Aorta (tissue), 5 donors: ENCODE results near the gene PRKAG2. TPM values are rescaled to one million over a fixed set of nuclear protein-coding genes. Genes with fewer than 3 reads are reported as not detected.
A peak's percentile ranks its signal among the peaks of the same experiment; 100 is the strongest.

Experiments used
- ATAC-seq: fragments of 200-7000 bp; cut with Tn5 transposase; one replicate; pipeline ENCODE4 v1.9.1; 2022; ENCODE audit warnings: moderate library complexity; ENCODE audit not compliant: low FRiP score
- DNase-seq, 2 donors: peaks; one replicate each; pipeline ENCODE4 v3.0.0-alpha.2; 2020
- H3K27ac ChIP-seq, 2 donors: one replicate each; pipeline ENCODE4 v1.5.1; 2013; ENCODE audit warnings: low read length in 2 of 2, mild to moderate bottlenecking in 2 of 2, moderate library complexity in 2 of 2, control low read depth in 1 of 2, inconsistent platforms in 1 of 2, low read depth in 1 of 2
- H3K27me3 ChIP-seq, 2 donors: one replicate each; pipeline ENCODE4 v1.6.1; 2013; ENCODE audit warnings: control low read depth in 1 of 2, low read length in 1 of 2, mild to moderate bottlenecking in 1 of 2, moderate library complexity in 1 of 2; ENCODE audit not compliant: insufficient read depth in 2 of 2, control insufficient read depth in 1 of 2
- H3K36me3 ChIP-seq, 2 donors: one replicate each; pipeline ENCODE4 v1.6.1; 2013; ENCODE audit warnings: control low read depth in 1 of 2, low read length in 1 of 2, mild to moderate bottlenecking in 1 of 2; ENCODE audit not compliant: insufficient read depth in 2 of 2, control insufficient read depth in 1 of 2
- H3K4me1 ChIP-seq, 2 donors: one replicate each; pipeline ENCODE4 v1.6.1; 2013; ENCODE audit warnings: low read length in 2 of 2, control low read depth in 1 of 2, mild to moderate bottlenecking in 1 of 2, moderate library complexity in 1 of 2; ENCODE audit not compliant: insufficient read depth in 2 of 2, control insufficient read depth in 1 of 2
- H3K4me3 ChIP-seq, 2 donors: one replicate each; pipeline ENCODE4 v1.5.1; 2013; ENCODE audit warnings: low read length in 2 of 2, control low read depth in 1 of 2, mild to moderate bottlenecking in 1 of 2
- H3K9me3 ChIP-seq: one replicate; pipeline ENCODE4 v1.6.1; 2013; ENCODE audit warnings: mild to moderate bottlenecking, low read length; ENCODE audit not compliant: control insufficient read depth
- WGBS, 2 donors: extraction: QIAGEN DNeasy Blood & Tissue Kit; methylation state at CpG; one replicate each; pipeline ENCODE4 v1.1.7; 2013; 5-methylcytosine and 5-hydroxymethylcytosine counted together
- intact Hi-C, 2 donors: fragments of 100-400 bp; cut with DNase I; formaldehyde crosslinking; loops; one replicate each; pipeline versions ENCODE4 v1.14.2 to v1.15.0; 2022
- polyA plus RNA-seq, 2 donors: library from polyadenylated mRNA; stranded (reverse); fragments of 200-250 nt; gene quantifications; one replicate each; pipeline ENCODE4 v1.2.3, GENCODE V29; 2013
- total RNA-seq, 2 donors: library from RNA; stranded (reverse); fragmentation: NEBNext Ultra II Directional; extraction: Animal tissue kit (Norgen Biotek cat#: 25700); gene quantifications; one replicate each; pipeline ENCODE4 v1.2.1, GENCODE V29; 2021
- donor health status: healthy with polysubstance abuse.
- donor health status: Bipolar disorder and iron deficiency.
- donor health status: DM: no; HTN: no; CAD: no.
- donor health status: DM: no; HTN: no; CAD: no.
- donor health status: DM: yes; HTN: yes; CAD: no.

PRKAG2 gene
- total and polyA plus RNA-seq, 4 donors = 34.0 to 69.9 (median 52.6) TPM

DNA sequence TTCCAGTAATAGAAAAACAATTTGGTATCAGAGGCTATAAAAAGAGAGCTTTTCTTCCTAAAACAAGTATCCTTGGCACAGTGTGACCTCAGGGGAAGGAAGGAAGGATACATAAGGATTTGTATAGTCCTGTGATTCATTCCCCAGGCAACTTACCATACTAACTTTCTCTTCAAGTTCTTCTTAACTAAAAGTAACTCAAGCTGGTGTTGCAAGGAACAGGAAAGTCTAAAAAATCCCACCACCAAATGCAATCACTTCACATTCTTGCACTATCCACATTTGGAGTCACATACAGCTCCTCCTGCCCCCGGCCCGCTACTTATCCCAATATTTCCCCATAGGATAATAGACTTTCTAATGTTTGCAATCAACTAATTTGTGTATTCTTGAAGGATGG, 84.8 kb downstream of the PRKAG2 start:
- H3K27me3 ChIP-seq = no peaks in the 10 kb centered on the region

DNA sequence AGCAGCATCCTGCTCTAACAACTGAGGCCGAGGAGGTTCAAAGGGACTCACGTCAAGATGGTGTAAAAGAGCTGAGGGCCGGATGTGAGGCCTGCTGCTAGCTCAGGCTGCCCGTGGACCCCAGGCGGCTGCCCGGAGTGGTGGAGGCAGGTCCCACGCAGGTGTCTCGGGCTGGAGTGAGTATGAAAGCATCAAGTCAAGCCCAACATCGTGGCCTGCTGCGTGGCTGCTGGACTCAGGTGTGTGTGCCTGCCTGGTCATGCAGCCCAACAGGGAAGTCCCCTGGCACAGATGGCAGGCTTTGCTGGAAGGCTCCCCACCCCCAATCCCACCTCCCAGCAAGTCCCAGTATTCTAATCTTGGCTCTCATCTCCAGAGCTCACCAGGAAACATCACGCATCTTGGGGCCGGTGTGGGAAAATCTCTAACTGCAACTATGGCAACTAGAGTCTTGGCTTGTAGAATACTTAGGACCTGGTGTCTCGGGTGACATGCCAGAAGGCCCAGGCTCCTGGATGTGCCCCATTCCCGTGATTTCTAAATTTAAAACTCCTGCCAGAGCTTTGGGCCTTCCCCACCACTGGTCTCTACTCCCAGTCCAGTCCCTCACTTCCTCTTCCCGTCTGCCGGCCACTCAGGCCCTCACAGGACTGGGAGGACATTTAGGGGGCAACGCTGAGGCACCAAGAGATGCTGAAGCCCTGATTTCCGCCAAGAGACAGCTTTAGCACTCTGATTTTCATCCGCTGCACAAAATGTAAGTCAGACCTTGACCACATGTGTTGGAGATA, 85.9 kb downstream of the PRKAG2 start:
- no peak overlapping the region for H3K27ac ChIP-seq
- no peaks in the 10 kb centered on the region for H3K36me3 ChIP-seq
- ATAC-seq (no peak), DNase-seq (peak; percentile 46 to 57)
- intact Hi-C loops = no loop called here
- H3K27me3 ChIP-seq = no peaks in the 10 kb centered on the region
- H3K9me3 ChIP-seq = no peaks in the 10 kb centered on the region
- no peaks in the 10 kb centered on the region for H3K4me1 ChIP-seq
- H3K4me3 ChIP-seq = no peak overlapping the region
- 89 to 90% methylated on average over 19 of the region's 19 CpGs for WGBS, 2 donors

More for the DNA sequence above, 84.8 kb downstream of the PRKAG2 start:
- DNase-seq (peak in 1 of 2 donors; percentile 5), ATAC-seq (no peak)
- H3K4me3 ChIP-seq = no peak overlapping the region
- H3K9me3 ChIP-seq = no peaks in the 10 kb centered on the region
- no peaks in the 10 kb centered on the region for H3K4me1 ChIP-seq
- H3K27ac ChIP-seq = no peak overlapping the region
- no peaks in the 10 kb centered on the region for H3K36me3 ChIP-seq
- intact Hi-C loops = no loop called here
- WGBS, 2 donors = 94 to 100% methylated on average over 2 of the region's 2 CpGs

DNA sequence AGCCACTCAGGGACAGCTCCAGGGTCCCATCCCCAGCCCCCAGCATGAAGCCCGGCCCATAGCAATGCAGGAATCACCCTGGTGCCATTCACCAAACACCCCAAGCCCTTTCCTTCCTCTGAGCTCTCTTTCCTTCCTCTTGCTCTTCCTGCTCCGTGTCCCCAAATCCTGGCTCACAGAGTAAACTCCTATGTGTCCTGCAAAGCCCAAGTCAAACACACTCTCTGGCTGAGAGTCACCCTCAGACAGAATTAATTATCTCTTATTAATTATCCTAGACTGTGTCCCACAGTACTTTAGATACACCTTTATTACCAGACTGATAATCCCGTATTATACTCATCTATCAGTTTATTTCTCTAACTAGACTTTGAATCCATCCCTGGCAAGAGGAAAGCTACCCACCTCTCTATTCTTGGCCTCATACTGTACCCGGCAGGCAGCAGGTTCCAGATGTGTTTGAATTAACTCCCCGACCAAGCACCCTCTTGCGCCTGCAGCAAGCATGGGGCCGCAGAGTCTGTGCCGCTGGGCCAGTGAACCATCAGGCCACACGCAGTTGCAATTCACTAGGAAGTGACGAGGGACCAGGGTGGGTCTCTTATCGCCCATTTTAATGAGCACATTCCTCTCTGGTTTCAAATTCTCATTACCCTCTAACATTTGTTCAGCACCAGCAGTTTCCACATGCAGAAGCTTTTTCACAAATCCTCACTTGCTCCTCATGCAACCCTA, 86.7 kb downstream of the PRKAG2 start:
- peak; percentile 11 to 56 for DNase-seq
- Histone ChIP-seq H3K4me1 (no peaks in the 10 kb centered on the region), H3K9me3 (no peaks in the 10 kb centered on the region), H3K36me3 (no peaks in the 10 kb centered on the region), H3K27ac (no peak overlapping the region), H3K27me3 (no peaks in the 10 kb centered on the region), H3K4me3 (no peak overlapping the region)
- intact Hi-C loops = no loop called here
- ATAC-seq = no peak
- WGBS, 2 donors = 96% methylated on average over 11 of the region's 11 CpGs

GRCh38 chr7:151789380-151789947, 87.5 kb downstream of the PRKAG2 start:
- H3K4me1 ChIP-seq = no peaks in the 10 kb centered on the region
- intact Hi-C loops = loop anchor here (10.0 kb wide), 1 partner anchor 355 kb away; no protein-coding TSS in a partner anchor
- ATAC-seq (no peak), DNase-seq (peak; percentile 30 to 48)
- H3K9me3 ChIP-seq = no peaks in the 10 kb centered on the region
- no peaks in the 10 kb centered on the region for H3K36me3 ChIP-seq
- H3K27me3 ChIP-seq = no peaks in the 10 kb centered on the region
- H3K27ac ChIP-seq = no peak overlapping the region
- no peak overlapping the region for H3K4me3 ChIP-seq
- 96% methylated on average over 11 of the region's 11 CpGs for WGBS, 2 donors

GRCh38 chr7:151787348-151787747, 89.6 kb downstream of the PRKAG2 start:
- 96 to 98% methylated on average over 3 of the region's 3 CpGs for whole genome bisulfite sequencing, 2 donors
- Histone ChIP-seq H3K27me3 (no peaks in the 10 kb centered on the region), H3K27ac (no peak overlapping the region), H3K4me3 (no peak overlapping the region), H3K36me3 (no peaks in the 10 kb centered on the region), H3K9me3 (no peaks in the 10 kb centered on the region), H3K4me1 (no peaks in the 10 kb centered on the region)
- DNase-seq (no peak), ATAC-seq (no peak)
- intact Hi-C loops = loop anchor here (10.0 kb wide), 1 partner anchor 357 kb away; no protein-coding TSS in a partner anchor

DNA sequence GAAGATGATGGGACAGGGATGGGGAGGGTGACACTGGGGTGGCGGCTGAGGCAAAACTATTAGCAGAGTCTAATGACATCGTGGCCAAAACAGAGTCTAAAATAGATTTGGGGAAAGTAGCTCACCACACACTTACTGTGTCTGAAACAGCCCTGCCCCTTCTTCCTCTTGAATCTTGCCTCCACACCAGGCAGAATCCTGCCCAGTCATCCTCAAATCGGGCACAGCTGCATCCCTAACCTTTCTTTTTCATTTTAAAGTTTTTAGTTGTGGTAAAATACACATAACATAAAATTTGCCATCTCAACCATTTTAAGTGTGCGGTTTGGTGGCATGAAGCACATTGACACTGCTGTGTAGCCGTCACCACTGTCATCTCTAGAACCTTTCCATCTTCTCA, 90.0 kb downstream of the PRKAG2 start:
- H3K4me3 ChIP-seq = no peak overlapping the region
- DNase-seq = no peak
- ATAC-seq = no peak
- H3K9me3 ChIP-seq = no peaks in the 10 kb centered on the region
- 82 to 85% methylated on average over 5 of the region's 5 CpGs for WGBS, 2 donors
- H3K36me3 ChIP-seq = no peaks in the 10 kb centered on the region
- intact Hi-C loops = loop anchor here (10.0 kb wide), 1 partner anchor 358 kb away; no protein-coding TSS in a partner anchor
- H3K4me1 ChIP-seq = no peaks in the 10 kb centered on the region
- H3K27me3 ChIP-seq = no peaks in the 10 kb centered on the region
- H3K27ac ChIP-seq = no peak overlapping the region

DNA sequence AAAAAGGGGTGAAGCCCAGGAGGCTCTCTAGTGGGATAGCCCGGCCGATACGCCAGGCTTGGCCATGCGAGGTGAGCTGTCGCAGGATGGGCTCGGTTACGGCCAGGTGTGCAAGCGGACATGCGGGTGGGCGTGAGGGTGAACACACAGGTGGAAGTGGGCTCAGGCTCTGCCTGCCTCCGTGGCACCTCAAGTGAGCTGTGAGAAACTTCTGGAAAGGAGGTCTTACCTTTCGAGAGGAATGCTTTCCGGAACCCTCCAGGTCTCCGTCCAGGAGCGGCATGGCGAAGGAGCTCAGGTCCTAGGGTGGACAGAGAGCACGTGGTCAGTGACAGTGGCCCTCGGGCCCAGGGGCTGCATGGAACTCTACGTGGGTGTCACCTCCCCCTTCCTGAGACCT, 90.7 kb downstream of the PRKAG2 start:
- intact Hi-C loops = loop anchor here (10.0 kb wide), 1 partner anchor 359 kb away; no protein-coding TSS in a partner anchor
- ATAC-seq (no peak), DNase-seq (peak; percentile 30 to 70)
- H3K27ac ChIP-seq = no peak overlapping the region
- 96 to 97% methylated on average over 19 of the region's 19 CpGs for WGBS, 2 donors
- no peaks in the 10 kb centered on the region for H3K36me3 ChIP-seq
- H3K9me3 ChIP-seq = no peaks in the 10 kb centered on the region
- no peak overlapping the region for H3K4me3 ChIP-seq
- H3K27me3 ChIP-seq = no peaks in the 10 kb centered on the region
- H3K4me1 ChIP-seq = no peaks in the 10 kb centered on the region

DNA sequence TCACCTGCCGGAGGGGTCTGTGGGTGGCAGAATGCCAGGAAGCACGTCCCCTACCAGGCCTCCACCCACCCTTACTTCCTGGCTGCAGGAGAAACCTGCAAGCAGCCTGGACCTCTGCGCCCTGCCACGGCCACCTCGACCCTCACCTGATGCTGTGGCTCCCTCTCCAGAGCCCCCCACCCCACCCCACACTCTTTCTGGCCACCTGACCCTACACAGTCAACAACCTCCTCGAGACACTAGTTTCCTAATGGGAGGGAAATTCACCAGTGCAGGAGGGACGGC, 91.3 kb downstream of the PRKAG2 start:
- H3K27me3 ChIP-seq = no peaks in the 10 kb centered on the region
- 87 to 88% methylated on average over 6 to 7 of the region's 7 CpGs for WGBS, 2 donors
- intact Hi-C loops = loop anchor here (10.0 kb wide), 1 partner anchor 359 kb away; no protein-coding TSS in a partner anchor
- H3K27ac ChIP-seq = no peak overlapping the region
- no peak overlapping the region for H3K4me3 ChIP-seq
- H3K9me3 ChIP-seq = no peaks in the 10 kb centered on the region
- H3K36me3 ChIP-seq = no peaks in the 10 kb centered on the region
- H3K4me1 ChIP-seq = no peaks in the 10 kb centered on the region
- DNase-seq (peak in 1 of 2 donors; percentile 34), ATAC-seq (no peak)
